ENCODE data around the gene HSPA12B. TPM values are rescaled to one million over a fixed set of nuclear protein-coding genes. Genes with fewer than 3 reads are reported as not detected.

HSPA12B gene
- total and polyA plus RNA-seq, 2 of the 8 experiments (the other 6 are each of a cell fraction or from before 2014, with no cell fraction given) = 2.2 to 4.3 TPM

GRCh38 chr20:3765171-3765882 lies 32.8 kb downstream of the HSPA12B start (continued):
- TF ChIP-seq, protein P1, sequence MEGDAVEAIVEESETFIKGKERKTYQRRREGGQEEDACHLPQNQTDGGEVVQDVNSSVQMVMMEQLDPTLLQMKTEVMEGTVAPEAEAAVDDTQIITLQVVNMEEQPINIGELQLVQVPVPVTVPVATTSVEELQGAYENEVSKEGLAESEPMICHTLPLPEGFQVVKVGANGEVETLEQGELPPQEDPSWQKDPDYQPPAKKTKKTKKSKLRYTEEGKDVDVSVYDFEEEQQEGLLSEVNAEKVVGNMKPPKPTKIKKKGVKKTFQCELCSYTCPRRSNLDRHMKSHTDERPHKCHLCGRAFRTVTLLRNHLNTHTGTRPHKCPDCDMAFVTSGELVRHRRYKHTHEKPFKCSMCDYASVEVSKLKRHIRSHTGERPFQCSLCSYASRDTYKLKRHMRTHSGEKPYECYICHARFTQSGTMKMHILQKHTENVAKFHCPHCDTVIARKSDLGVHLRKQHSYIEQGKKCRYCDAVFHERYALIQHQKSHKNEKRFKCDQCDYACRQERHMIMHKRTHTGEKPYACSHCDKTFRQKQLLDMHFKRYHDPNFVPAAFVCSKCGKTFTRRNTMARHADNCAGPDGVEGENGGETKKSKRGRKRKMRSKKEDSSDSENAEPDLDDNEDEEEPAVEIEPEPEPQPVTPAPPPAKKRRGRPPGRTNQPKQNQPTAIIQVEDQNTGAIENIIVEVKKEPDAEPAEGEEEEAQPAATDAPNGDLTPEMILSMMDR (IDR thresholded peaks at IDR 0.05; ENCODE audit: control extremely low read depth in 1 of 3, insufficient read depth in 1 of 3, low read depth in 1 of 3, low read length in 3 of 3) = no peak
- TF ChIP-seq RAD21 (IDR thresholded peaks at IDR 0.05 in 1 of 2, conservative IDR thresholded peaks at IDR 0.05 in 1 of 2; ENCODE audit: low read depth in 2 of 2, low read length in 2 of 2) (no peak), POLR2A (IDR thresholded peaks at IDR 0.05; ENCODE audit: control extremely low read depth in 1 of 2, low read depth in 2 of 2, low read length in 2 of 2) (no peak), GABPA (IDR thresholded peaks at IDR 0.05; ENCODE audit: borderline replicate concordance, insufficient read depth, low read length) (no peak), SRF (IDR thresholded peaks at IDR 0.05; ENCODE audit: low read depth, low read length) (no peak), CBX8 (IDR thresholded peaks at IDR 0.05; ENCODE audit: borderline replicate concordance, low read depth, low read length) (no peak)

Data from H1 (cell line).